GM18951 (cell line): ENCODE measurements around the gene SUGCT.
"Not testable (repeated sequence)": the region's sequence is repeated elsewhere in the genome, so short reads cannot be mapped to it uniquely, and the experiment has no call there.

Source experiments
- POLR2A ChIP-seq: IDR thresholded peaks from 4 replicates; pipeline ENCODE4 v1.6.1; 2011; ENCODE audit warnings: mild to moderate bottlenecking; ENCODE audit not compliant: insufficient read length, insufficient read depth; ENCODE audit errors: extremely low read depth
- in situ Hi-C: fragments of 300-500 bp; cut with MboI; formaldehyde crosslinking; loops from one replicate; pipeline ENCODE4 v1.12.0; 2022; ENCODE audit warnings: low sequenced_read_pairs, mixed read lengths, inconsistent platforms; ENCODE audit not compliant: unreplicated experiment

Gene SUGCT

GRCh38 chr7:40232242-40232893, 97.6 kb downstream of the SUGCT start:
- in situ Hi-C loops = no loop called here
- no peak for TF ChIP-seq POLR2A

- in situ Hi-C loops = no loop called here
- TF ChIP-seq POLR2A = no peak
Measured at GRCh38 chr7:40234046-40234445, 99.2 kb downstream of the SUGCT start.

GRCh38 chr7:40234666-40235065, 99.9 kb downstream of the SUGCT start:
- in situ Hi-C loops = no loop called here
- no peak for TF ChIP-seq POLR2A

- TF ChIP-seq POLR2A = no peak
Measured at GRCh38 chr7:40237731-40238130, 102.9 kb downstream of the SUGCT start.

GRCh38 chr7:40239755-40240303, 105.0 kb downstream of the SUGCT start:
- no peak for TF ChIP-seq POLR2A
- in situ Hi-C loops = no loop called here

More at GRCh38 chr7:40237731-40238130, 102.9 kb downstream of the SUGCT start:
- in situ Hi-C loops = no loop called here

- in situ Hi-C loops = no loop called here
Measured at GRCh38 chr7:40243076-40243475, 108.3 kb downstream of the SUGCT start.

GRCh38 chr7:40244226-40244625, 109.4 kb downstream of the SUGCT start:
- TF ChIP-seq POLR2A = no peak
- in situ Hi-C loops = no loop called here

More at GRCh38 chr7:40243076-40243475, 108.3 kb downstream of the SUGCT start:
- no peak for TF ChIP-seq POLR2A

- in situ Hi-C loops = no loop called here
- no peak for TF ChIP-seq POLR2A
Measured at GRCh38 chr7:40248681-40249080, 113.9 kb downstream of the SUGCT start.

GRCh38 chr7:40253444-40253843, 118.6 kb downstream of the SUGCT start:
- in situ Hi-C loops = not testable (repeated sequence)

- in situ Hi-C loops = no loop called here
- TF ChIP-seq POLR2A = no peak
Measured at GRCh38 chr7:40263752-40264390, 129.1 kb downstream of the SUGCT start.

- in situ Hi-C loops = no loop called here
- TF ChIP-seq POLR2A = no peak
Measured at GRCh38 chr7:40267583-40267982, 132.8 kb downstream of the SUGCT start.

GRCh38 chr7:40268810-40269209, 134.0 kb downstream of the SUGCT start:
- in situ Hi-C loops = not testable (repeated sequence)

GRCh38 chr7:40276061-40276460, 141.3 kb downstream of the SUGCT start:
- TF ChIP-seq POLR2A = no peak
- in situ Hi-C loops = no loop called here

GRCh38 chr7:40279991-40280390, 145.2 kb downstream of the SUGCT start:
- no peak for TF ChIP-seq POLR2A
- in situ Hi-C loops = no loop called here

- in situ Hi-C loops = no loop called here
- no peak for TF ChIP-seq POLR2A
Measured at GRCh38 chr7:40282858-40283257, 148.1 kb downstream of the SUGCT start.

- TF ChIP-seq POLR2A = no peak
- in situ Hi-C loops = no loop called here
Measured at GRCh38 chr7:40283391-40283790, 148.6 kb downstream of the SUGCT start.
